SK-N-SH treated with all-trans-retinoic acid at 6 μM for 48 hours (cell line): ENCODE results near the gene PDGFA.
A peak's percentile ranks its signal among the peaks of the same experiment; 100 is the strongest.

Source experiments
- ATAC-seq: fragments of 200-7000 bp; cut with Tn5 transposase; 3 replicates; pipeline ENCODE4 v1.9.1; 2020; ENCODE audit warnings: mild to moderate bottlenecking, moderate library complexity
- ARNTL ChIP-seq: fragments of 450-650 bp; formaldehyde crosslinking; IDR thresholded peaks from 2 replicates; pipeline ENCODE4 v1.5.0; 2020; ENCODE audit warnings: low read depth, mild to moderate bottlenecking, moderate library complexity, borderline replicate concordance
- BACH2 ChIP-seq: fragments of 250-450 bp; sonication (Bioruptor Pico); IDR thresholded peaks from 2 replicates; pipeline ENCODE4 v1.9.0; 2021; ENCODE audit warnings: mild to moderate bottlenecking, borderline replicate concordance
- CSDC2 ChIP-seq: fragments of 250-450 bp; sonication (Bioruptor Pico); IDR thresholded peaks from 2 replicates; pipeline ENCODE4 v1.5.0; 2020; ENCODE audit warnings: mild to moderate bottlenecking, moderate library complexity
- ESRRG ChIP-seq: fragments of 250-450 bp; sonication (Bioruptor Pico); IDR thresholded peaks from 2 replicates; pipeline ENCODE4 v1.6.1; 2021; ENCODE audit warnings: mild to moderate bottlenecking
- GLIS3 ChIP-seq: fragments of 250-450 bp; sonication (Bioruptor Pico); IDR thresholded peaks from 2 replicates; pipeline ENCODE4 v1.5.0; 2020; ENCODE audit warnings: mild to moderate bottlenecking, moderate library complexity
- ISL1 ChIP-seq: fragments of 250-450 bp; sonication (Bioruptor Pico); IDR thresholded peaks from 2 replicates; pipeline ENCODE4 v2.1.2; 2022; ENCODE audit warnings: mild to moderate bottlenecking, moderate library complexity
- OSR1 ChIP-seq: fragments of 250-450 bp; sonication (Bioruptor Pico); IDR thresholded peaks from 2 replicates; pipeline ENCODE4 v1.8.0; 2022; ENCODE audit warnings: moderate library complexity, mild to moderate bottlenecking, inconsistent platforms
- PATZ1 ChIP-seq: fragments of 250-450 bp; sonication (Bioruptor Pico); IDR thresholded peaks from 2 replicates; pipeline ENCODE4 v1.8.0; 2020; ENCODE audit warnings: mild to moderate bottlenecking, moderate library complexity, borderline replicate concordance
- POU6F1 ChIP-seq: fragments of 250-450 bp; sonication (Bioruptor Pico); IDR thresholded peaks from 2 replicates; pipeline ENCODE4 v1.8.0; 2021; ENCODE audit warnings: low read depth, mild to moderate bottlenecking, moderate library complexity, borderline replicate concordance
- PPARA ChIP-seq: fragments of 250-450 bp; sonication (Bioruptor Pico); IDR thresholded peaks from 2 replicates; pipeline ENCODE4 v1.5.0; 2020; ENCODE audit warnings: mild to moderate bottlenecking, borderline replicate concordance
- RARB ChIP-seq: fragments of 250-450 bp; sonication (Bioruptor Pico); IDR thresholded peaks from 2 replicates; pipeline ENCODE4 v1.8.0; 2021; ENCODE audit warnings: mild to moderate bottlenecking, moderate library complexity
- TCF4 ChIP-seq: fragments of 250-450 bp; sonication (Bioruptor Pico); IDR thresholded peaks from 2 replicates; pipeline ENCODE4 v1.8.0; 2021; ENCODE audit warnings: mild to moderate bottlenecking, moderate library complexity, borderline replicate concordance
- ZC3H10 ChIP-seq: fragments of 250-450 bp; sonication (Bioruptor Pico); IDR thresholded peaks from 2 replicates; pipeline ENCODE4 v1.5.1; 2021; ENCODE audit warnings: mild to moderate bottlenecking, moderate library complexity
- ZFP3 ChIP-seq: fragments of 250-450 bp; sonication (Bioruptor Pico); IDR thresholded peaks from 2 replicates; pipeline ENCODE4 v1.5.0; 2020; ENCODE audit warnings: mild to moderate bottlenecking, moderate library complexity
- ZFP30 ChIP-seq: fragments of 450-650 bp; formaldehyde crosslinking; IDR thresholded peaks from 2 replicates; pipeline ENCODE4 v1.5.0; 2022; ENCODE audit warnings: mild to moderate bottlenecking, moderate library complexity
- ZNF565 ChIP-seq: fragments of 450-650 bp; formaldehyde crosslinking; conservative IDR thresholded peaks from 2 replicates; pipeline ENCODE4 v1.5.0; 2020; ENCODE audit warnings: low read depth, mild to moderate bottlenecking, moderate library complexity
- ZNF70 ChIP-seq: fragments of 450-650 bp; formaldehyde crosslinking; IDR thresholded peaks from 2 replicates; pipeline ENCODE4 v1.5.0; 2020; ENCODE audit warnings: mild to moderate bottlenecking, moderate library complexity
- ZNF8 ChIP-seq: fragments of 450-650 bp; formaldehyde crosslinking; IDR thresholded peaks from 2 replicates; pipeline ENCODE4 v1.5.0; 2020; ENCODE audit warnings: mild to moderate bottlenecking, moderate library complexity
- TF ChIP-seq, protein P1 (sequence below): fragments of 250-450 bp; sonication (Bioruptor Pico); IDR thresholded peaks from 2 replicates; pipeline ENCODE4 v1.5.0; 2020; ENCODE audit warnings: mild to moderate bottlenecking, moderate library complexity
- TF ChIP-seq, protein P2 (sequence below): fragments of 250-450 bp; sonication (Bioruptor Pico); IDR thresholded peaks from 2 replicates; pipeline ENCODE4 v1.5.1; 2020; ENCODE audit warnings: low read depth, mild to moderate bottlenecking, moderate library complexity
- TF ChIP-seq, protein P3 (sequence below): fragments of 250-450 bp; sonication (Bioruptor Pico); IDR thresholded peaks from 2 replicates; pipeline ENCODE4 v1.5.1; 2021; ENCODE audit warnings: mild to moderate bottlenecking, moderate library complexity

PDGFA gene

DNA sequence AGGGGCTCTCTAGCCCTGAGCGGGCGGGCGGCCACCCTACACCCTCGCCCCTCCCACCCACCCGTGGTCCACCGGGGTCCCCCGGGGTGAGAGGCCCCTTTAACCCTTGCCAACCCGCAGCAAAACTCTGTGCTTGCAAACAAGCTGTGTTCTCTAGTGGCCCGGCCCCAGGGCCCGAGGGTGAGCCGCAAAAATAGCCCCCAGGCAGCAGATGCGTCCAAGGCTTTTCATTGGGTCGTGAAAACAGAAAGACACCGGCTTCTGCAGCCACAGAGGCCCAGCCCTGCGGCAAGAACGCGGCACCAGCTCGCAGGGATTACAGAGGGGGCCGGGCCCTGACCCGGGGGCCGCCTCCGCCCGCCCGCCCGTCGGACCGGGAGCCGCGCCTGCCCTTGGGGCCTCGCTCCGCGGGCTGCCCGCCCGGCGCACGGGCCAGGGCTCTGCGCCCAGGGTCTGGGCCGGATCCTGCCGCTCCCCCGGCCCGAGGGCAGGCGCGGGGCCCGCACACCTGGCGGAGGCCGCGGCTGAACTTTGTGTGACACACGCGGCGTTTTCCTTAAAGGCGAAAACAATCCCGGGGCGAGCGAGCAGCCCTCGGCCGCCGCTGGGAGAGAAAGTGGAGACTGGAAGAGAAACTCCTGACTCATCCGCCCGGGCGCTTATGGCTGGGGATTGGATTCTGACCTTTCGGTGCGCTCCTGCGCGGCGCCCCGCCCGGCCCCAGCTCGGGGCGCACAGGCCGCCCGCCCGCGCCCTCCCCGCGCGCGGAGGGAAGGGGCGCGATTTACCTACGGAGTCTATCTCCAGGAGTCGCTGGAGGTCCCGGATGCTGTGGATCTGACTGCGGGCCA, 2.8 kb downstream of the PDGFA start:
- peak; percentile 7; the same call in 1 of the 3 replicates for ATAC-seq
- no peak for TF ChIP-seq ESRRG
- no peak for TF ChIP-seq ARNTL (CRISPR knock-in tag)
- TF ChIP-seq, protein P1, sequence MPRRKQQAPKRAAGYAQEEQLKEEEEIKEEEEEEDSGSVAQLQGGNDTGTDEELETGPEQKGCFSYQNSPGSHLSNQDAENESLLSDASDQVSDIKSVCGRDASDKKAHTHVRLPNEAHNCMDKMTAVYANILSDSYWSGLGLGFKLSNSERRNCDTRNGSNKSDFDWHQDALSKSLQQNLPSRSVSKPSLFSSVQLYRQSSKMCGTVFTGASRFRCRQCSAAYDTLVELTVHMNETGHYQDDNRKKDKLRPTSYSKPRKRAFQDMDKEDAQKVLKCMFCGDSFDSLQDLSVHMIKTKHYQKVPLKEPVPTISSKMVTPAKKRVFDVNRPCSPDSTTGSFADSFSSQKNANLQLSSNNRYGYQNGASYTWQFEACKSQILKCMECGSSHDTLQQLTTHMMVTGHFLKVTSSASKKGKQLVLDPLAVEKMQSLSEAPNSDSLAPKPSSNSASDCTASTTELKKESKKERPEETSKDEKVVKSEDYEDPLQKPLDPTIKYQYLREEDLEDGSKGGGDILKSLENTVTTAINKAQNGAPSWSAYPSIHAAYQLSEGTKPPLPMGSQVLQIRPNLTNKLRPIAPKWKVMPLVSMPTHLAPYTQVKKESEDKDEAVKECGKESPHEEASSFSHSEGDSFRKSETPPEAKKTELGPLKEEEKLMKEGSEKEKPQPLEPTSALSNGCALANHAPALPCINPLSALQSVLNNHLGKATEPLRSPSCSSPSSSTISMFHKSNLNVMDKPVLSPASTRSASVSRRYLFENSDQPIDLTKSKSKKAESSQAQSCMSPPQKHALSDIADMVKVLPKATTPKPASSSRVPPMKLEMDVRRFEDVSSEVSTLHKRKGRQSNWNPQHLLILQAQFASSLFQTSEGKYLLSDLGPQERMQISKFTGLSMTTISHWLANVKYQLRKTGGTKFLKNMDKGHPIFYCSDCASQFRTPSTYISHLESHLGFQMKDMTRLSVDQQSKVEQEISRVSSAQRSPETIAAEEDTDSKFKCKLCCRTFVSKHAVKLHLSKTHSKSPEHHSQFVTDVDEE (CRISPR knock-in tag) = no peak
- TF ChIP-seq TCF4 = no peak
- TF ChIP-seq ZNF70 (CRISPR knock-in tag) = no peak
- TF ChIP-seq, protein P2, sequence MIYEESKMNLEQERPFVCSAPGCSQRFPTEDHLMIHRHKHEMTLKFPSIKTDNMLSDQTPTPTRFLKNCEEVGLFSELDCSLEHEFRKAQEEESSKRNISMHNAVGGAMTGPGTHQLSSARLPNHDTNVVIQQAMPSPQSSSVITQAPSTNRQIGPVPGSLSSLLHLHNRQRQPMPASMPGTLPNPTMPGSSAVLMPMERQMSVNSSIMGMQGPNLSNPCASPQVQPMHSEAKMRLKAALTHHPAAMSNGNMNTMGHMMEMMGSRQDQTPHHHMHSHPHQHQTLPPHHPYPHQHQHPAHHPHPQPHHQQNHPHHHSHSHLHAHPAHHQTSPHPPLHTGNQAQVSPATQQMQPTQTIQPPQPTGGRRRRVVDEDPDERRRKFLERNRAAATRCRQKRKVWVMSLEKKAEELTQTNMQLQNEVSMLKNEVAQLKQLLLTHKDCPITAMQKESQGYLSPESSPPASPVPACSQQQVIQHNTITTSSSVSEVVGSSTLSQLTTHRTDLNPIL = no peak
- no peak for TF ChIP-seq PATZ1 (CRISPR knock-in tag)
- no peak for TF ChIP-seq ISL1 (CRISPR knock-in tag)
- no peak for TF ChIP-seq ZFP3
- TF ChIP-seq ZNF8 = no peak
- TF ChIP-seq RARB (CRISPR knock-in tag) = no peak
- no peak for TF ChIP-seq ZC3H10 (CRISPR knock-in tag)
- TF ChIP-seq GLIS3 (CRISPR knock-in tag) = no peak
- TF ChIP-seq, protein P3, sequence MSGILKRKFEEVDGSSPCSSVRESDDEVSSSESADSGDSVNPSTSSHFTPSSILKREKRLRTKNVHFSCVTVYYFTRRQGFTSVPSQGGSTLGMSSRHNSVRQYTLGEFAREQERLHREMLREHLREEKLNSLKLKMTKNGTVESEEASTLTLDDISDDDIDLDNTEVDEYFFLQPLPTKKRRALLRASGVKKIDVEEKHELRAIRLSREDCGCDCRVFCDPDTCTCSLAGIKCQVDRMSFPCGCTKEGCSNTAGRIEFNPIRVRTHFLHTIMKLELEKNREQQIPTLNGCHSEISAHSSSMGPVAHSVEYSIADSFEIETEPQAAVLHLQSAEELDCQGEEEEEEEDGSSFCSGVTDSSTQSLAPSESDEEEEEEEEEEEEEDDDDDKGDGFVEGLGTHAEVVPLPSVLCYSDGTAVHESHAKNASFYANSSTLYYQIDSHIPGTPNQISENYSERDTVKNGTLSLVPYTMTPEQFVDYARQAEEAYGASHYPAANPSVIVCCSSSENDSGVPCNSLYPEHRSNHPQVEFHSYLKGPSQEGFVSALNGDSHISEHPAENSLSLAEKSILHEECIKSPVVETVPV (CRISPR knock-in tag) = no peak
- TF ChIP-seq POU6F1 (CRISPR knock-in tag) = no peak
- TF ChIP-seq PPARA = no peak
- TF ChIP-seq BACH2 (CRISPR knock-in tag) = no peak
- TF ChIP-seq OSR1 = no peak

DNA sequence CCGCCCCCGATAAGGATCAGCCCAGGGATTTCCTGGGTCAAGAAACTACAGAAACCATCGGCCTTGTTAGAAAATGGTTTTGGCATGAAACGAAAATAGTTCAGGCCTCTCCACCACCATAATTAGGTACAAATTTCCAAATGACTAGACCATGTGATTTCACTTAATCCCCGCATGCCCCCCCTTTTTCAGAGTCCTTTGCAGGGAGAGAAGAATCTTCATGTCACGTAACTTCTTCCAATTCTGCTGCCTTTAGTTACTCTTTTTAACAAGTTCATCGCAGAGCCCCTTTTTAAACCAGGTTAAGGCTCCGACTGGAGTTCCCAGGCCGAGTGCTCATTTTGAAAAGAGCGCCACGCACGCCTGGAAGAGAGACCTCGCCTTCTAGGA, 3.4 kb downstream of the PDGFA start:
- no peak for ATAC-seq
- TF ChIP-seq GLIS3 (CRISPR knock-in tag) = no peak
- no peak for TF ChIP-seq TCF4
- TF ChIP-seq OSR1 = no peak
- no peak for TF ChIP-seq POU6F1 (CRISPR knock-in tag)
- no peak for TF ChIP-seq PPARA
- TF ChIP-seq PATZ1 (CRISPR knock-in tag) = no peak
- TF ChIP-seq ZNF8 = no peak
- no peak for TF ChIP-seq CSDC2
- TF ChIP-seq ARNTL (CRISPR knock-in tag) = no peak
- no peak for TF ChIP-seq ZFP30
- TF ChIP-seq ZC3H10 (CRISPR knock-in tag) = no peak
- TF ChIP-seq BACH2 (CRISPR knock-in tag) = no peak
- no peak for TF ChIP-seq ZNF565 (CRISPR knock-in tag)
- TF ChIP-seq ZFP3 = no peak
- TF ChIP-seq, protein P2 = no peak
